ENCODE data around the gene DIRAS1.

DNA sequence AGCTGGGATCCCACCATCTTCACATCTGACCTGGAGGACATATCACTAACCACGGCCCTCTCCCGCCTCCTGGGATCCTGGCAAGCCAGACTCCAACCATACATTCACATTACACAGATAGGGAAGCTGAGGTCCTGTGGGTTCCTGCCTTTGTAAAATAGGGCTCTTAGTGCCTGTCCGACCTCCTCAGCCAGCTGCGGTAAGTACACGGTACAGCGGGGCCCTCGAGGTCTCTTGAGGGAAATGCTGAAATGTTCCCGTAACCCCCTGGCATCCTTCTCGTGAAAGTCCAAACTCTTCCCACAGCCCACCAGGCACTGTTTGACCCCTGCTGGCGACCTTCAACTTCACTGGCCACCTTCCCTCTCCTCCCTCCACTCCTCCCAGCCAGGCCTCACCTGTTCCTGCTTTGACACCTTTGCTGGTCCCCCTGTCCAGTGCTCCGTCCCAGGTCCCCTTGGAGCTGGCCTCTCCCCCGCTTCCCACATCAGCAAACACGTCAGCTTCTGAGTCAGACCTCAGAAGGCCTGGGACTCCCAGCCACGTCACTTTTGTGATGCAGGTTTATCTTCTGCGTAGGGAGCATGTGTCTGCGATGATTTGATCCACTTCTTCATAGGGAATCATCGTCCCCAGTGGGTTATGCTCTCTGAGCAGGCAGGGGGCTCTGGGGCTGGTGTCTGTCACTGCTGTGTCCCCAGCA is 9.8 kb downstream of the DIRAS1 start:
- no peak for TF ChIP-seq EZH2phosphoT487 (IDR thresholded peaks at IDR 0.05; ENCODE audit: borderline replicate concordance, low read length)
- TF ChIP-seq, protein P1, sequence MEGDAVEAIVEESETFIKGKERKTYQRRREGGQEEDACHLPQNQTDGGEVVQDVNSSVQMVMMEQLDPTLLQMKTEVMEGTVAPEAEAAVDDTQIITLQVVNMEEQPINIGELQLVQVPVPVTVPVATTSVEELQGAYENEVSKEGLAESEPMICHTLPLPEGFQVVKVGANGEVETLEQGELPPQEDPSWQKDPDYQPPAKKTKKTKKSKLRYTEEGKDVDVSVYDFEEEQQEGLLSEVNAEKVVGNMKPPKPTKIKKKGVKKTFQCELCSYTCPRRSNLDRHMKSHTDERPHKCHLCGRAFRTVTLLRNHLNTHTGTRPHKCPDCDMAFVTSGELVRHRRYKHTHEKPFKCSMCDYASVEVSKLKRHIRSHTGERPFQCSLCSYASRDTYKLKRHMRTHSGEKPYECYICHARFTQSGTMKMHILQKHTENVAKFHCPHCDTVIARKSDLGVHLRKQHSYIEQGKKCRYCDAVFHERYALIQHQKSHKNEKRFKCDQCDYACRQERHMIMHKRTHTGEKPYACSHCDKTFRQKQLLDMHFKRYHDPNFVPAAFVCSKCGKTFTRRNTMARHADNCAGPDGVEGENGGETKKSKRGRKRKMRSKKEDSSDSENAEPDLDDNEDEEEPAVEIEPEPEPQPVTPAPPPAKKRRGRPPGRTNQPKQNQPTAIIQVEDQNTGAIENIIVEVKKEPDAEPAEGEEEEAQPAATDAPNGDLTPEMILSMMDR (IDR thresholded peaks at IDR 0.05; ENCODE audit: low read depth, low read length, poor library complexity, severe bottlenecking) = no peak
